GM10847 (cell line): Measurements from ENCODE around the gene TSSK1B.

Experiments
- POLR2A ChIP-seq: IDR thresholded peaks from 2 replicates; pipeline ENCODE4 v1.6.1; 2011; ENCODE audit not compliant: insufficient read length; ENCODE audit errors: extremely low read depth

The TSSK1B gene

DNA sequence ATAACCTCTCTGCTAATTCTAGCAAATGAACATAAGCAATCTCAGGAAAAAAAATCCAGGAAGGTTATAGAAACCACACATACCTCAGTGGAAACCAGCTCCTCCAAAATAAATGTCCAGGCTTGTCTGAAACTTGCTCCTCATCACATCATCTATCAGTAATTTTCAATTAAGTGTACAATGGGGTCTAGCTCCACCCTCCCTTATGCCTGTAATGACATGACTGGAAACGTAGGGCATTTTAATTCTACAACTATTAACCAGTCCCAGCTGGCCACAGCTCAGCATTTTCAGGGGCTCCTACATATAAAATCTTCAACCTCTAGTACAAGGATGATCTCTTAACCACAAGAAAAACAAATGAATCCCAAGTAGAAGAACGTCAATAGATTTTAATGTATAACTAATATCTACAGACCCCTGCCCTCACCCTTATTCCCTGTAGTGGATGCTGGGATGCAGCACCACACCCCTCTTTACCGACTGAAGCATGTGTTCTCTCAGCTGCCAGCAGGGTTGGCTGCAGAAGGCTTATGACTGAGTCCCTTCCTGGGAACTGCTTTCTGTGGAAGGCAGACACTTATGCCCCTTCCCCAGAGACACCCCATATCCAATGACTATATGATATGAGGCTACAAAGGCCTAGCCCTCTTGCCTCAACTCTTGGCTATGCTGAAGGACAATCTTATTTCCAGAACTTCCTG lies 6.8 kb downstream of the TSSK1B start:
- no peak for TF ChIP-seq POLR2A

GRCh38 chr5:113425909-113426308 lies 8.9 kb downstream of the TSSK1B start:
- TF ChIP-seq POLR2A: no peak

DNA sequence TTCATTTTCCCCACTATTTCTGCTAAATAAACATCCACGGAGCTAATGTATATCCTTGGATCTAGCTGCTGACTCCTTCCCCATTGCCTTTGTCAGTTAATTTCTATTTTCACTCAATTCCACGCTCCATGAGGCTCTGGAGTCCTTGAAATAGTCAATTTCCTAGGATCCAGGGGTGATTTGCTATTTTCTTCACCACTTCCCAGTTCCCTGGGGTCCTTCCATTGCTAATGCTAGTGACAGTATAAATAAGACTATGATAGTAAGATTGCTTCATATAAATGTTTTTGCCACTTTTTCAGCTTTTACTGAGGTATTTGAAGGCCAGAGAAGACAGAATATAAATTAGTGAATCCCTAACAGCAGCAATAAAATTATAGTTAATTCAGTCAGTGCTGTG lies 13.1 kb downstream of the TSSK1B start:
- no peak for TF ChIP-seq POLR2A

- no peak for TF ChIP-seq POLR2A
Measured at GRCh38 chr5:113405530-113405929, 29.3 kb downstream of the TSSK1B start.

GRCh38 chr5:113404269-113404668 lies 30.5 kb downstream of the TSSK1B start:
- no peak for TF ChIP-seq POLR2A

GRCh38 chr5:113397046-113397445 lies 37.7 kb downstream of the TSSK1B start:
- no peak for TF ChIP-seq POLR2A

- TF ChIP-seq POLR2A: no peak
Measured at GRCh38 chr5:113394658-113395057, 40.1 kb downstream of the TSSK1B start.

DNA sequence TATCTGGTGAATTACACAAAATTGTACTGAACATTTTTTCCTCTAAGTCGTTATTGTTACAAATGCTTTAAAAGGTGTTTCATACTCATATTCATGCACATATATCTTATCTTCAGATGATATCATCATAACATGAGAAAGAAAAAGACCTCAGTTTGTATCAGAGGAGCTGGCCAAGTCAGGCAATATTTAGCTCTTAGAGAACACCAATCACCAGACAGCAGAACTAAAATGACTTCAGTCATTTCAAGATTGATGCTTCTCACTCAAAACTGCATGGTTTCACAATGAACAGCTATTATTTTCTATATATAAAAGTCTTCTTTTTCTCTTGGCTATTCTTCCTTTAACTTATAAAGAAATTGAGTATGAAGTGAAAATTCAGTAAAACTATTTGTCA lies 44.6 kb downstream of the TSSK1B start:
- TF ChIP-seq POLR2A: no peak

- no peak for TF ChIP-seq POLR2A
Measured at GRCh38 chr5:113389116-113389515, 45.7 kb downstream of the TSSK1B start.

- no peak for TF ChIP-seq POLR2A
Measured at GRCh38 chr5:113387844-113388243, 46.9 kb downstream of the TSSK1B start.

- no peak for TF ChIP-seq POLR2A
Measured at GRCh38 chr5:113384782-113385285, 50.0 kb downstream of the TSSK1B start.

GRCh38 chr5:113382731-113383130 lies 52.1 kb downstream of the TSSK1B start:
- no peak for TF ChIP-seq POLR2A
